ENCODE results near the gene ARNT2. TPM values are rescaled to one million over a fixed set of nuclear protein-coding genes. Genes with fewer than 3 reads are reported as not detected.
A peak's percentile ranks its signal among the peaks of the same experiment; 100 is the strongest.

ARNT2 gene
- total and polyA plus RNA-seq, 2 donors (not counting 1 experiment from before 2014, with no cell fraction given): 15.5 to 61.2 TPM

GRCh38 chr15:80433836-80434235 lies 29.7 kb downstream of the ARNT2 start:
- TF ChIP-seq EZH2 (IDR thresholded peaks at IDR 0.05; ENCODE audit: low read length, missing control alignments) (no peak), CTCF (conservative IDR thresholded peaks at IDR 0.05 in 1 of 2, IDR thresholded peaks at IDR 0.05 in 1 of 2; ENCODE audit: low read depth in 1 of 2, low read length in 2 of 2) (no peak)
- Histone ChIP-seq H3K36me3 (ENCODE audit: control insufficient read depth, insufficient read depth, low read length) (no peaks in the 10 kb centered on the region), H3K27me3 (ENCODE audit: control insufficient read depth, insufficient read depth, low read length) (no peaks in the 10 kb centered on the region), H3K9me3 (ENCODE audit: control insufficient read depth, insufficient read depth, low read depth, low read length) (no peaks in the 10 kb centered on the region), H3K9ac (ENCODE audit: insufficient read depth, low read length) (no peak overlapping the region), H3K4me1 (ENCODE audit: control insufficient read depth, extremely low read depth, insufficient read depth, low read length) (no peaks in the 10 kb centered on the region), H3K79me2 (ENCODE audit: control insufficient read depth, insufficient read depth, low read length) (no peaks in the 10 kb centered on the region), H4K20me1 (ENCODE audit: control insufficient read depth, extremely low read depth, insufficient read depth, low read length) (no peaks in the 10 kb centered on the region), H3K4me3 (replicated peaks in 1 of 4; ENCODE audit: control extremely low read depth in 1 of 4, insufficient read depth in 1 of 4, low read depth in 3 of 4, low read length in 4 of 4) (no peak overlapping the region), H3K4me2 (ENCODE audit: extremely low read depth, insufficient read depth, low read length) (no peak overlapping the region), H3K27ac (ENCODE audit: insufficient read depth, low read length) (no peak overlapping the region), H2AFZ (ENCODE audit: low read length) (no peak overlapping the region)
- DNase-seq (ENCODE audit: low read depth in 2 of 2): no peak

- Histone ChIP-seq H3K36me3 (ENCODE audit: control insufficient read depth, insufficient read depth, low read length) (no peaks in the 10 kb centered on the region), H3K27ac (ENCODE audit: insufficient read depth, low read length) (no peak overlapping the region), H3K79me2 (ENCODE audit: control insufficient read depth, insufficient read depth, low read length) (no peaks in the 10 kb centered on the region), H3K9me3 (ENCODE audit: control insufficient read depth, insufficient read depth, low read depth, low read length) (no peaks in the 10 kb centered on the region), H3K4me3 (replicated peaks in 1 of 4; ENCODE audit: control extremely low read depth in 1 of 4, insufficient read depth in 1 of 4, low read depth in 3 of 4, low read length in 4 of 4) (no peak overlapping the region), H3K9ac (ENCODE audit: insufficient read depth, low read length) (no peak overlapping the region), H3K4me1 (ENCODE audit: control insufficient read depth, extremely low read depth, insufficient read depth, low read length) (no peaks in the 10 kb centered on the region), H3K27me3 (ENCODE audit: control insufficient read depth, insufficient read depth, low read length) (no peaks in the 10 kb centered on the region), H4K20me1 (ENCODE audit: control insufficient read depth, extremely low read depth, insufficient read depth, low read length) (no peaks in the 10 kb centered on the region), H2AFZ (ENCODE audit: low read length) (no peak overlapping the region), H3K4me2 (ENCODE audit: extremely low read depth, insufficient read depth, low read length) (no peak overlapping the region)
- no peak for DNase-seq (ENCODE audit: low read depth in 2 of 2)
- no peak for TF ChIP-seq EZH2 (IDR thresholded peaks at IDR 0.05; ENCODE audit: low read length, missing control alignments)
- no peak for TF ChIP-seq CTCF (conservative IDR thresholded peaks at IDR 0.05 in 1 of 2, IDR thresholded peaks at IDR 0.05 in 1 of 2; ENCODE audit: low read depth in 1 of 2, low read length in 2 of 2)
Observed at GRCh38 chr15:80434926-80435720, 30.9 kb downstream of the ARNT2 start.

- Histone ChIP-seq H3K4me2 (ENCODE audit: extremely low read depth, insufficient read depth, low read length) (no peak overlapping the region), H3K79me2 (ENCODE audit: control insufficient read depth, insufficient read depth, low read length) (no peaks in the 10 kb centered on the region)
- DNase-seq (ENCODE audit: low read depth in 2 of 2): peak; percentile 12 to 82
Observed at GRCh38 chr15:80436511-80437307, 32.5 kb downstream of the ARNT2 start.

More at GRCh38 chr15:80436511-80437307, 32.5 kb downstream of the ARNT2 start:
- H3K4me1 ChIP-seq (ENCODE audit: control insufficient read depth, extremely low read depth, insufficient read depth, low read length): no peaks in the 10 kb centered on the region
- H3K36me3 ChIP-seq (ENCODE audit: control insufficient read depth, insufficient read depth, low read length): no peaks in the 10 kb centered on the region
- H2AFZ ChIP-seq (ENCODE audit: low read length): no peak overlapping the region
- TF ChIP-seq EZH2 (IDR thresholded peaks at IDR 0.05; ENCODE audit: low read length, missing control alignments) (no peak), CTCF (conservative IDR thresholded peaks at IDR 0.05 in 1 of 2, IDR thresholded peaks at IDR 0.05 in 1 of 2; ENCODE audit: low read depth in 1 of 2, low read length in 2 of 2) (no peak)
- no peak overlapping the region for H3K27ac ChIP-seq (ENCODE audit: insufficient read depth, low read length)
- H4K20me1 ChIP-seq (ENCODE audit: control insufficient read depth, extremely low read depth, insufficient read depth, low read length): no peaks in the 10 kb centered on the region
- H3K4me3 ChIP-seq (replicated peaks in 1 of 4; ENCODE audit: control extremely low read depth in 1 of 4, insufficient read depth in 1 of 4, low read depth in 3 of 4, low read length in 4 of 4): no peak overlapping the region
- H3K9me3 ChIP-seq (ENCODE audit: control insufficient read depth, insufficient read depth, low read depth, low read length): no peaks in the 10 kb centered on the region
- no peaks in the 10 kb centered on the region for H3K27me3 ChIP-seq (ENCODE audit: control insufficient read depth, insufficient read depth, low read length)
- H3K9ac ChIP-seq (ENCODE audit: insufficient read depth, low read length): no peak overlapping the region
